ENCODE results near the gene TBC1D21.

The TBC1D21 gene

DNA sequence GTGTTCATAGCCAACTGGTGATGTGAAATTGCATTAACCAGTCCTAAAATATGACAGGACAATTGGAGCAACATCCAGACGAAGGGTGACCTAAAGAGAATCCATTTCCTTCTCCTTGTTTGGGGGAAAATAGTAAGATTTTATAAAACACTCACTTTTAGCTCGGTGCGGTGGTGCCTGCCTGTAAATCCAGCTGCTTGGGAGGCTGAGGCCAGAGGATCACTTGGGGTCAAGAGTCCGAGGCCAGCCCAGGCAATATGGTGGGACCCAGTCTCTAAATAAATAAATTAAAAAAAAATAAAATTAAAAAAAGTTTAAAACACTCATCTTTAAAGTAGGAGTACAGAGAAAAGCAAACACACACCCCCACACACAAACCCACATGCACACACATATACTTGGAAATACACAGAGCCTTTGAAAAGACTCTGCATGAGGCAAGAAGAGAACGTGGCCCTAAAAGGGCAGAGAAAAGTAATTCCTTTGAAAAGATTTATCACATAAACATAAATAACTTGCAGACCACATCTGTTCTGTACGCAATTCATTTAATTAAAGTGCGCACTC lies 38.7 kb downstream of the TBC1D21 start:
- no peak for DNase-seq

DNA sequence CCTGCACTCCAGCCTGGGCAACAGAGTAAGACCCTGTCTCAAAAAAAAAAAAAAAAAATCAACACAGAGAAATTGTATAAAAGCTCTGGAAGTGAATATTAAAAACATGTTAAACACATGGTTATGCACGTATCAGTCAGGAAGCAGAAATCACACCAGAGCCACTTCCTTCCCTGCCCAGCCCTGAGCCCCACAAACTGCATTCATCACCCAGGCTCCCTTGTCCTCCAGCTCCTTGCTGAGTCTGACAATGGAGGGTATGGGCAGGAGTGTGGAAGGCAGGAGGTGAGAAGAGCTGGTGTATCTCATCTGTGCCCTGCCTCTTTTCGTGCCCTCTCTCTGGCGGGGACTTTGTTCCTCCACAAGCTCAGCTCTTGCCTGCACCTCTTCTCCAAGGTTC lies 40.8 kb downstream of the TBC1D21 start:
- no peak for DNase-seq

DNA sequence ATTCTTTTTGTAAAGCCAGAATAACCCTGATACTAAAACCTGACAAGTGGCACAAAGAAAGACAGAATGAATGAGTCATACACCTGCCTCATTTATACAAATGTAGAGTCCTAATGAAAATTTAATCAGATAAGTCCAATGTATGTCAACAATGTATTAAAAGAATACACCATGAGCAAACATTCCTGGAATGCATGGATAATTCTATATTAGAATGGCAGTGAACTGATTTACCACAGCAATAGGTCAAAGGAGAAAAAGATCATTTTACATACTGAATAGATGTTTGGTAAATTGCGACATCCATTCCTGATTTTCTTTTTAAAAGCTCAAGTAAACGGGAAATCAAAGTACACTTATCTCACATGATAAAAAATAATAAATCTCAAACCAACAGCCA lies 41.7 kb downstream of the TBC1D21 start:
- DNase-seq, result no peak

DNA sequence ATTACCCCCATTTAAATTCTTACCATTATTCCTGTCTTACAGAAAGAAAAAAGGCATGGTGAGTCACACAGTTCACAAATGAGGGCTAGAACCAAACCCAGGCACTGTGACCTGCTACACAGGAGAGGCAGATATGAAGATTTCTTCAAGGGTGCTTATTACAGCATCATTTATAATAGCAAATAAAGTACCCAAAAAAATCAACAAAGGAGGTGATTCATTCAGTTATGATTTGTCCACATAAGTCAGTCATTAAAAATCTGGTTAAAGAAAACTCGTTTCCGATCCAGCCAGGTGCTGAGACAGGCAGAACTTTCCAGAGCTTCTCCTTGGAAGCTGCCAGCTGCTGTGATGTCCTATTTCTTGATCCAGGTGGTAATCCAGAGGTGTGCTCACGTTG lies 45.4 kb downstream of the TBC1D21 start:
- no peak for DNase-seq

DNA sequence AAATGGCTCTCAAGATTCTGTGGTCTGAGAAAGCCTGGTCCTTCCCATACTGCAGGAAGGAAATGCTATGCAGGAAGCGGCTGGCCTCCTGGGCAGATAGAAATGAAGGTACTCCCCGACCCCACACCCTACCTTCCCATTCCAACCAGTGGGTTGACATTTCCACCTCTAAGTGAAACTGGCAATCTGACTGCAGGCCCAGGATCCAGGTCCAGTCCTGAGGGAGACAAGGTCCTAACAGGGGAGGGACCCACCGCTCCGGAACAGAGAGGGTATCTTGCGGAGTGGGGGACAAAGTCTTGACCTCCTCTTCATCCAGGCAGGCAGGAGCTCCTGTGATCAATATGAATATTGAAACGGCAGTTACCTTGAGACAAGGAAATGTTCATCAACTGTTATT lies 46.3 kb downstream of the TBC1D21 start:
- DNase-seq, result no peak

DNA sequence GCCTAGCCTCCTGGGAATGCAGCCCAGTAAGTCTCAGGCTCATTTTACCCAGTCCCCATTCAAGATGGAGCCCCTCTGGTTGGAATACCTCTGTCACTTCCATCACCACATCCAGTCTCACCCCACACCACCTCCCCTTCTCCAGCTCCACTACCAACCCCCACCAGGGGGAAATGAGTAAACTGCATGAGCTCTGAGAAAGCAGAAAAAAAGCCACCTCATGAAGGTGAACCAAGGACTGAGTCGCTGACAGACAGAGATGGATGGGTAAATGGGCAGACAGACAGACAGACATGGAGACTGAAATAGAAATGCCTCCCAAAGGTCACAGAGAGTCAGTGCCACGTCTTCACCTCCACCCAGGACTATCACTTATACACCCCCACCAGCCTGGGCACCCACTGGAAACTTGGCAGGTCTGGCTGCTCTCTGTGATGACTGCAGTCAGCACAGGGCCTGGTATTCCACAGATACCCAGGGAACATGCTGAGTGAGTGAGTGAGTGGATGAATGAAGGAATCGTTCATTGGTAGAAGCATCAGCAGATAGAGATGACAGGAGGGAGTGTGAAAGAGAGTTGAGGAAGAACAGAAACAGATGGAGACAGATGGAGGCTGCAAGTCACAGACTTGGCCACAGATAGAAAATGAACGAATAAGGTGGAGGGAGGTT lies 48.0 kb downstream of the TBC1D21 start:
- no peak for DNase-seq

DNA sequence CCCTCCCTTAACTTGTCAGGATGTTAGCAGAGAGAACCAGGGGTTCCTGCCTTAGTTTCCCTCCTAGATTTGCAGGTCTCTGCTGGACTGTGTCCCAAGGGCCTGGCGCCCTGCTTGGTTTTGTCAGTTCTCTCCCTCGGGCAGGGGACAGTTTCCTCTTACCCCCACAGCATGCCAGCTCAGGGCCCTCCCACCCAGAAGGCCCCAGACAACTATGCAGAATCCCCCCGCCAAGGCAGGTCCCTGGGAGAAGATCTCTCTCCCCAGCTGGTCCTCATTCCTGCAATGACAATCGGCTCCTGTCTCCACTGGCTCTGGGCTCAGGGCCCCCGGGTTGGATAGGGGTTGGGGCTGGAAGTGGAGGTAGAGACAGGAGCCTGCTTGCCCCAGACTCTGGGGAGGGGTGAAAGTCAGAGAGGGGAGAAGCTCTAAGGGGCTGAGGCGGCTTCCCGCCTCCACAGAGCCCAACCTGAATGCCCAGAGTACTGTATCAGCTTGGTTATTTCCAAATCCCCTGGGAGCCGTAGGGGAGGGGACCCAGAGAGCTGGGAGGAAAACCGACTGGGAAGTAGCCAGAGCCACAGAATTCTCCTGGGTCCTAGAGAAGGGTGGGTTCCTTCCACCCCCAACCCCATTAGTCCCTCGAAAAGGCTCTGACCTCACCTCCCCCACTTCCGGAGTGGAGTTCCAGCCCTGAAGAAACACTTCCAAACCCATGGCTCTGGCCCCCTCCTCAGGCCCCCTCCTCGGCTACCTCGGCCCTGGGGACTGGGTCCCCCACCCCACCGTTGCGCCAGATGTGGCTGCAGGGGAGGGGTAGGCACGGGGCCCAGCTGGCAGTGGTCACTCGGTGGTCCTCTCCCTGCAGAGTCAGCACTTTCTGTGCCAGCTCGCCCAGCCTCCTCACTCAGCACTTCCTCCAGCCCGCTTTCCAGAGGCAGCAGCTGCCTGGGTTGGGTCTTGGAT lies 49.1 kb downstream of the TBC1D21 start:
- peak; percentile 61 for DNase-seq

DNA sequence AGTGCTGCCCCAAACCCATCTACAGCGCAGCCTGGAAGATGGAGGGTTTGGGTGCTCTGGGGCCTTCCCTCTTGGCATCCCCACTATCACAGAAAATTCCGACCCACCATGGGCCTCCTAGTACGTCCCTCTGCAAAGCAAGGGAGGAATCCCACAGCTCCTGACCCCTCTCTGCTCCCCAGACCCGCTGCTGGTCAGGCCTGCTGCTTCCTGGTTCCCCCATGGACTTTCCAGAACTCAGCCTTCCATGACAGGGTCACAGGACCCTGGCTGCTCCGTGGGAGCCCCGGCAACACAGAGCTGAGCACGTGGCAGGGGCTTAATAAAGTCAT lies 49.8 kb downstream of the TBC1D21 start:
- no peak for DNase-seq

DNA sequence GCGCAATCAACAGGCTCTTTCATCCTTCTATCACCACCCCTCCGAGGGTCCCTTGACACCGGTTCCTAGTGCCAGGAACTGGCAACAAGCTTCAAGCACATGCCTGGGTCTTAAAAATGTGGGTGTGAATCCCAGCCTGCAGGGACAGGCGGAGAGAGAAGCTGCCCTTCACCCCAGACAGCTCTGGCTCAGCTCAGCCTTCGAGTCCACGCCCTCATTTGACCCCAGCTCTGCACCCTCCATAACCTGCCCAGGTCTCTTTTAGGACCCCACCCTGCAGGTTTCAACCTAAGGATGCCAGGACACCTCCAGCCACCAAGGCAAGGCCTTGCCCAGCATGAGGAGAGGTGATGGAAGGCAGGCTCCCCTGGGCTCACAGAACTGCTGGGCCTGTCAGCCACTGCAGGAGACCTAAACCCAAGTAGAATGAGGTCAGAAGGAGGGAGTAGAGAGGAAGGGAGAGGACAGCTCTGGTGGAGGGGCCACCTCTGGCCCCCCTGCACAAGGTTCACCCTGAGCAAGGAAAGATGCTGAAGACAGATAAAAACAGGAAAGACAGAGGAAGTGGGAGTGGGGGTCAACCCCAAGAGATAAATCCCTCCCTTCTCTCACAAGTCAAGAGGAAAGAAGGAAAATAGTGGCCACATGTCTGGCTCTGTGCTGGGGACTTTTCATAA lies 50.3 kb downstream of the TBC1D21 start:
- DNase-seq, result peak; percentile 41

DNA sequence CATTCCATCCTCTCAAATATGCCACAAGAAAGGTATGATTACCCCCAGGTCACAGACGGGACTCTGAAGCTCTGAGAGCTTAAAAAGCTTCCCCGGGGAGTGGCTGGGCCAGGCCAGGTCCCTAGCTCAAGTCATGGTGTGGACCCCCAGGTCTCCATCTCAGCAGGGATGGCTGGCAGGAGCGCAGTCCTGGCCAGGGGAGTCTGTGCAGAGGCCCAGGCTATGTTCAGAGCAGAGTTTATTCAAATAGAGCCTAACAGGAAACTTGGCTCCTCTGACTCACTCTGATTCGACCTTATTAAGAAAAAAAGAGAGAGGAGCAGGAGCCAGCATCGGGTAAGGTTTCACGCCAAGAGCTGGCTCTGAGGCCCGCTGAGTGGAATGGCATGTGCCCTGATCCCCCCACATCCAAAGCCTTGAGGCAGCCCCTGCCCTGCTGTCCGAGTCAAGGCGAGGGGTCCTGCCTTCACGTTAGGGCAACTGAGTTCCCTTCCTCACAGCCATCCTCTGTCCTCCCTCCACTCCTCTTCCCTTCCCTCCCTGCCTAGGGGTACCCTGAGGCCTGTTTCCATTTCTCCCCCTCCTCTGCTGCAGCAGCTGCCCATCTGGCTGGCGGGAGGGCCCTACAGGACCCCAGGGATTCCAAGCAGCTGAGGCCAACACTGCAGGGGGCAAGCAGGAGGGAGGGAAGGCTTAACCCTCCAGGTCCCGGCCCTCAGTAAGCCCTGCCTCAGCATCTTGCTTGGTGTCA lies 51.0 kb downstream of the TBC1D21 start:
- peak; percentile 75 for DNase-seq

DNA sequence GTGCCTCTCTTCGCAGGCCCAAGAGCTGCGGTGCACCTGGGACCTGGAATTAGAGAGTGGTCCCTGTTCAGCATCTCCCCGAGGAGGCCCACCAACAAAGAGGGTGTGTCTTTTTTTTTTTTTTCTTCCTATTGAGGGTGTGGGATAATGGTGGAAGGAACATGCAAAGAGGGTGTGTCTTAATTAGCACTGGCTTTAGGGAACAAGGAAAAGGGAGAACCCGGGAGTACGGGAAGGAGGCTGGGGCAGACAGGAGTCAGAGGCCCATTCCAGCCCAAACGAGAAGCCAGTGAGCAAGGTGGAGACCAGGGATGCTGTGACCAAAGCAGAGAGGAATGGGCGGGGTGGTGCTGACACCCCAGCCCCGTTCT lies 52.5 kb downstream of the TBC1D21 start:
- no peak for DNase-seq

DNA sequence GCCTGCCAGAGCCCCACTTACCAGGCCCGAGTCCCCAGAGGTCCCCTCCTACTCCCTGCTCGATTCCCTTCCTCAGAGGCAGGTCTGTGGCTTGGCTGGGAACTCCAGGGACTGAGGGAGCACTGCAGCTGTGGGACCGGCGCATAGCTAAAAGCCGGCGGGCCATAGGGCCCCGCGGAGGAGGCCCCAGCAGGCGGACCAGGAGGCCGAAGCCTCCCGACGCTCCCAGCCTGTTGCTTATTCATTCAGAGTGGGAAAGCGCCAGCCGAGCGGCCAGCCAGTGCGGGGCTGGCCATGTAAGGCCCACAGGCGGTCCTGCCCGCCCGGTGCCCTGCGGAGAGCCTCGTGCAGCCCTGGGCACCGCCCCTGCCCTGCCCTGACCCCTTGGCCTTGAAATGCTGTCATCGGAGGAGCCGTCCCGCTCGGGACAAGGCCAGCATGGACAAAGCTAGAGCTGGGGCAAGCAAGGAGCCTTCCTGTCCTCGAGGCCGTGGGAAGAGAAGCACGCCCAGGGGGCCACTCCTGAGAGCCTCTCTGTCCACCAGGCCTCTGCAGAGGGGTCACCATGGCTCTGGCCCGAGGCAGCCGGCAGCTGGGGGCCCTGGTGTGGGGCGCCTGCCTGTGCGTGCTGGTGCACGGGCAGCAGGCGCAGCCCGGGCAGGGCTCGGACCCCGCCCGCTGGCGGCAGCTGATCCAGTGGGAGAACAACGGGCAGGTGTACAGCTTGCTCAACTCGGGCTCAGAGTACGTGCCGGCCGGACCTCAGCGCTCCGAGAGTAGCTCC lies 53.0 kb downstream of the TBC1D21 start, which contains the start of gene LOXL1:
LOXL1 (plus strand) TSS at position 244 of the 784 bp plus-strand sequence; CDS start at position 566, 322 bp downstream.
- peak; percentile 91 for DNase-seq

DNA sequence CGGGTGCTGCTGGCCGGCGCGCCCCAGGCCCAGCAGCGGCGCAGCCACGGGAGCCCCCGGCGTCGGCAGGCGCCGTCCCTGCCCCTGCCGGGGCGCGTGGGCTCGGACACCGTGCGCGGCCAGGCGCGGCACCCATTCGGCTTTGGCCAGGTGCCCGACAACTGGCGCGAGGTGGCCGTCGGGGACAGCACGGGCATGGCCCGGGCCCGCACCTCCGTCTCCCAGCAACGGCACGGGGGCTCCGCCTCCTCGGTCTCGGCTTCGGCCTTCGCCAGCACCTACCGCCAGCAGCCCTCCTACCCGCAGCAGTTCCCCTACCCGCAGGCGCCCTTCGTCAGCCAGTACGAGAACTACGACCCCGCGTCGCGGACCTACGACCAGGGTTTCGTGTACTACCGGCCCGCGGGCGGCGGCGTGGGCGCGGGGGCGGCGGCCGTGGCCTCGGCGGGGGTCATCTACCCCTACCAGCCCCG lies 53.7 kb downstream of the TBC1D21 start:
- DNase-seq, result peak; percentile 74

DNA sequence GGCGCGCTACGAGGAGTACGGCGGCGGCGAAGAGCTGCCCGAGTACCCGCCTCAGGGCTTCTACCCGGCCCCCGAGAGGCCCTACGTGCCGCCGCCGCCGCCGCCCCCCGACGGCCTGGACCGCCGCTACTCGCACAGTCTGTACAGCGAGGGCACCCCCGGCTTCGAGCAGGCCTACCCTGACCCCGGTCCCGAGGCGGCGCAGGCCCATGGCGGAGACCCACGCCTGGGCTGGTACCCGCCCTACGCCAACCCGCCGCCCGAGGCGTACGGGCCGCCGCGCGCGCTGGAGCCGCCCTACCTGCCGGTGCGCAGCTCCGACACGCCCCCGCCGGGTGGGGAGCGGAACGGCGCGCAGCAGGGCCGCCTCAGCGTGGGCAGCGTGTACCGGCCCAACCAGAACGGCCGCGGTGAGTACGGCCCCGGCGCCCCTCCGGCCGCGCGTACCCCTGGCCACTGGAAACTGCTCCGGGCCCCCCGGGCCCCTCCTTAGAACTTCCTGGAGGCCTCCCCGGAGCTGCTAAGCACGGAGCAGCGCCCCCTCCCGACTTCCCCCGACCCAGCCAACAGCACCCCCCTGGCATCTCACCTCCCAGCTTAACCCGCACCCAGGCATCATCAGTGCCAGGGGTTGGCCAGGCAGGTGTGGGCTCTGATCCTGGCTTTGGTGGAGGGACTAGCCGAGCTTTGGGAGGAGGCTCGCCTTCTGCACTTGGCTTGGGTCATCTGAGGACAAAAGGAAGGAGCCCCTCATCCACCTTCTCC lies 54.3 kb downstream of the TBC1D21 start:
- peak; percentile 79 for DNase-seq

DNA sequence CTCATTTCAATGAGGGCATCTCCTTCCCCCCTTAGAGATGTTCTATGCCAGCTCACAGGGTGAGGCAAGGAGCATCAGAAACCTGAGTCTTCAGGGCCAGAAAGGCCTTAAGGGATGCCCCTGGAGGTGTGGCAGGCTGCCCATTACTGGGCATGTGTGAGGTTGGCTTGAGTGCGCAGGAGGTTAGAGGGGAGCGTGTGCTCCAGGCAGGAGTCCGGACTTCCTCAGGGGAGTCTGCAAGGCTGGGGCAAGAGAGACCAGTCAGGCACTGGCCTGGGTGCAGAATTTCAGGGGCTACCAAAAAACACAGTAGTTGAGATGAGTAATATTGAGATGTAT lies 54.8 kb downstream of the TBC1D21 start:
- DNase-seq, result no peak

DNA sequence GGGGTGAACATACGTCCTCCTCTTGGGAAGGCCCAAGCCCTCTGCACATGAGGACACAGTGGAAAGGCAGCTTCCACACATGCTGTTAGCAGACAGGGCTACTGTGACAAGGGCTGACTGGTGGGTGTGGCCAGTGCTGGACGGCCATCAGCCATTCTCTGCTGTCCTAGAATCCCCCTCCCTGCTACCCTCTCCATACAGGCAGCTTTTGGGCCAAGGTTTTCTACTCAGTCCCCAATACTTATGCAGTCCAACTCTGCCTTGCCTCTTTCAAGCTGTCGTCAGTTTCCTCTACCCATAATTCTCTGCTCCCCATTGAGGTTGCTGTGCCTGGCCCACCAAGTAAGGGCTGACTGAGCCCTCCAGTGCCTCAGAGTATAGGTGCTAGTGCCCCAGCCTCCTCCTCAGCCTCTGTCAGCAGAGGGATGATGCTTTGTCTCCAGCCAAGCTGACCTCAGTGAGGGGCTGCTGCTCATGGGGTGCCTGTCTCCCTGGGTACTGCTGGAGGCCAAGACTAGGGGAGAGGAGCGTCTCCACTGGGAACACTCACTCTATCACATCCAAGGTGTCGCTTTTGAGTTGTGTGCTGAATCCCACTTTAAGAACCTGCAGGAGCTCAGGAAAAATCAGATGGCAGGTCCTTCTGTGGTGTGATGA lies 55.7 kb downstream of the TBC1D21 start:
- DNase-seq, result peak; percentile 53

DNA sequence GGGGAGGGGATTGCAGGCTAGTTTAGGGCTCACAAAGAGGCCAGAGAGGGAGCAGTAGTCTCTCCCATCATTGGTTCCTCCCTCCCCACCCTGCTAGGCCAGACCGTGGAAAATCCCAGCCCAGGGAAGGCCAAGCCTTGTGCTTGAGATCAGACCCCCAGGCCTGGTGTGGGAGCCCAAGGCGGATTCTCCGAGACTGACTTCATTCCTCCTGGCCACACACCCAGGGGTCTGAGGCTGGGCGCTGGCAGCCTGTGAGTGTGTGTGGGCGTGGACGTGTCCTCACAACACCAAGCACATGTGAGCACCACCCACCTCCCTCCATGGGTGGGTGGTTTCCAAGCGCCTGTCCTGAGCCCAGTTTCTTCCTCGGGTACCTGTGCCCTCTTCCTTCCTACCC lies 57.0 kb downstream of the TBC1D21 start:
- DNase-seq, result no peak

DNA sequence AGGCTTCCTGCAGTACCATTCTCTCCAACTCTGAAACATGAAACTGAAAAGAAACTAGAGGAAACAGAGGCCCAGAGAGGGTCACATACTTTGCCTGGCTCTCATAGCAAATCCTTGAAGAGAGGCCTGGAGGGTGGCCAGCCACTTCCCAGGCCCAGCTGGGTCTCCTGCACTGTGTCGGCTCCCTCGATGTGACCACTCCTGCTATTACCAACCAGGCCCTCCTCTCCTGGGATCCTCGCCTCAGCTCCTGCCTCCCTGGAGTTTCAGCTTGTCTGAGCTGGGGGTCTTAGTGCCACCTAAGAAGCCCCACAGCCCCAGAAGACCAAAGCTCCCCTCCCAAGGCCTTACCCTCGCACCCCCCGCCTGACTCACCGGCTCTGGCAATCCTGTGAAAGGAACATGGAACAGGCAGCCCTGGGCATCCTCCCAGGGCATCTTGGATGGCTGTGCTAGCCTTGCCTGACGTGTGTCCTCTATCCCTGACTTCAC lies 57.5 kb downstream of the TBC1D21 start:
- no peak for DNase-seq

DNA sequence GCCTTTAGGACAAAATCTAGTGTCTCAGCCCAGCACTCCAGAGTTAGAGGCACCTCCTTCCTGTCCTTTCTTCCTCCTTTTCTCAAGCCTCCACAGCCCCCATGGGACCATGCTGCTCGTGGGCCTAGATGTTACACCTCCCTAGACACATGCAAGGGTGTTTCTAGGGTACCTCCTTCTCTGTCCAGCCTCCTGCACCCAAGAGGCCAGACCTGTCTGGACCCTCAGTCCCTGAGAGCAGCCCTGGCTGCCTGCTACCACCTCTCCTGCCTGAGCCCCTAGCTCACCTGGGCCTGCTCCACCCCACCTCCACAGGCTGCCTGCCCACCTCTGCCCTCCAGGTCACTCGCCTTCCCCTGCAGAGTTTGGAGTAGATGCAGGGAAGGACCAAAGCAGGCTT lies 58.1 kb downstream of the TBC1D21 start:
- no peak for DNase-seq
